H1 (cell line): Measurements from ENCODE around the gene CDR2. TPM values are rescaled to one million over a fixed set of nuclear protein-coding genes. Genes with fewer than 3 reads are reported as not detected.

Experiments used
- JUND ChIP-seq: IDR thresholded peaks from 2 replicates; pipeline ENCODE4 v1.6.1; 2011; ENCODE audit warnings: mild to moderate bottlenecking, improper control_type of control experiment, low read length
- KDM4A ChIP-seq: IDR thresholded peaks from one replicate; pipeline ENCODE4 v1.7.1; 2012; ENCODE audit warnings: low read depth, mild to moderate bottlenecking, moderate library complexity, low read length, inconsistent platforms; ENCODE audit not compliant: severe bottlenecking
- KDM5A ChIP-seq: fragments of 200-600 bp; IDR thresholded peaks from 2 replicates; pipeline ENCODE4 v1.7.1; 2012; ENCODE audit warnings: mild to moderate bottlenecking, low read length, inconsistent platforms, mixed read lengths
- RFX5 ChIP-seq: IDR thresholded peaks from 2 replicates; pipeline ENCODE4 v1.6.1; 2011; ENCODE audit warnings: low read depth, low read length, improper control_type of control experiment, borderline replicate concordance
- TAF7 ChIP-seq: optimal IDR thresholded peaks from 2 replicates; pipeline ENCODE3; 2011; ENCODE audit warnings: low read depth, mild to moderate bottlenecking, inconsistent platforms, low read length, moderate library complexity, borderline replicate concordance
- polyA plus RNA-seq, 7 experiments: library from polyadenylated mRNA; depleted of rRNA in 3 of 7; stranded (reverse) in 5 of 7; unstranded in 2 of 7; fragments of >200 nt in 5 of 7; fragments of 200-250 nt in 2 of 7; gene quantifications; 1 replicate in 5 of 7; 2 replicates in 1 of 7; 4 replicates in 1 of 7; pipeline versions ENCODE4 v1.2.1 to v1.2.3, GENCODE V29; 2011 to 2013; ENCODE audit warnings: missing spikeins in 2 of 7, mixed read lengths in 2 of 7
- total RNA-seq: library from RNA; stranded (reverse); fragmentation: NEBNext Ultra II Directional; extraction: Animal tissue kit (Norgen Biotek cat#: 25700); gene quantifications from 2 replicates; pipeline ENCODE4 v1.2.1, GENCODE V29; 2021
- TF ChIP-seq, protein P1 (sequence below): fragments of 300-600 bp; sonication (generic); IDR thresholded peaks from 2 replicates; pipeline ENCODE4 v1.7.1; 2012; ENCODE audit warnings: low read length, moderate library complexity, mild to moderate bottlenecking, inconsistent platforms; ENCODE audit not compliant: insufficient replicate concordance
- TF ChIP-seq, protein P2 (sequence below): IDR thresholded peaks from 2 replicates; pipeline ENCODE4 v1.6.1; 2012; ENCODE audit warnings: inconsistent platforms

The CDR2 gene
- total and polyA plus RNA-seq, 2 of the 8 experiments (the other 6 are each of a cell fraction or from before 2014, with no cell fraction given) = 16.3 to 34.9 TPM

DNA sequence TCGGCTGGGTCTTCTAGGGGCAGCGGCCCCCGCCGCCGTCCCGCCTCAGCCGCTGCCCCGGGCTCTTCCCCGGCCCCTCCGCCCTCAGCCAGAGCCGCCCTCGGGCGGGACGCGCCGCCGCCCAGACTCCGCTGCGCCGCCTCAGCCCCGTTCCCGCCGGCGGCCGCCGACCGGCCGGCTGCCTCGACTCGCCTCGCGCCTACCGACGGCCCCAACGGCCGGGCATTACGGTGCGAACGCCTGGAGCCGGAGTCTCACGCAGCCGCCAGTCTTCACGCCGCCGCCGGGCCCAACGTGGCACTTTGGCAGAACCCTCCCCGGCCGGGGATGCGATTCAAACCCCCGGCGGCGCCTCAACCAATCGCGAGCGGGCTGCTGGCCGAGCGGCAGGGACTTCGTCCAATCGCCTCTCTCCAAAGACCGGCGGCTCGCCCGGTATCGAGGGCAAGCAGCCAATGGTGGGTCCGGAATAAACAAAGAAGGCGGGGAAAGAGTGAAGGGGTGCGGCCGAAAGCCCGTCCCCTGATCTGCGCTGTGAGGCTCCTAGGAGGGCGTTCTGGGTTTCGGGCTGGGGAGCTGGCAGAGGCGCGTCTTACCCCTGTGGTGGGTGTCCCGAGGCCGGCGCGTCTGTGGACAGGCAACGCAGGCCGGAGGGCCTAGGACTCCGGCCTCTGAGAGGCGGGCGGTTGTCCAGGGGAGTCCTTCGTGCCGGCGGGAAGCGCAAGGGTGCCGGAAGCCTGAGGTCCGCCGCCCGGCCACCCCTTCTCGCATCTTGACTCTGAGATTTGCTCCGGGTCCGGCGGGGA is at the start of gene CDR2 (continued):
- TF ChIP-seq, protein P1, sequence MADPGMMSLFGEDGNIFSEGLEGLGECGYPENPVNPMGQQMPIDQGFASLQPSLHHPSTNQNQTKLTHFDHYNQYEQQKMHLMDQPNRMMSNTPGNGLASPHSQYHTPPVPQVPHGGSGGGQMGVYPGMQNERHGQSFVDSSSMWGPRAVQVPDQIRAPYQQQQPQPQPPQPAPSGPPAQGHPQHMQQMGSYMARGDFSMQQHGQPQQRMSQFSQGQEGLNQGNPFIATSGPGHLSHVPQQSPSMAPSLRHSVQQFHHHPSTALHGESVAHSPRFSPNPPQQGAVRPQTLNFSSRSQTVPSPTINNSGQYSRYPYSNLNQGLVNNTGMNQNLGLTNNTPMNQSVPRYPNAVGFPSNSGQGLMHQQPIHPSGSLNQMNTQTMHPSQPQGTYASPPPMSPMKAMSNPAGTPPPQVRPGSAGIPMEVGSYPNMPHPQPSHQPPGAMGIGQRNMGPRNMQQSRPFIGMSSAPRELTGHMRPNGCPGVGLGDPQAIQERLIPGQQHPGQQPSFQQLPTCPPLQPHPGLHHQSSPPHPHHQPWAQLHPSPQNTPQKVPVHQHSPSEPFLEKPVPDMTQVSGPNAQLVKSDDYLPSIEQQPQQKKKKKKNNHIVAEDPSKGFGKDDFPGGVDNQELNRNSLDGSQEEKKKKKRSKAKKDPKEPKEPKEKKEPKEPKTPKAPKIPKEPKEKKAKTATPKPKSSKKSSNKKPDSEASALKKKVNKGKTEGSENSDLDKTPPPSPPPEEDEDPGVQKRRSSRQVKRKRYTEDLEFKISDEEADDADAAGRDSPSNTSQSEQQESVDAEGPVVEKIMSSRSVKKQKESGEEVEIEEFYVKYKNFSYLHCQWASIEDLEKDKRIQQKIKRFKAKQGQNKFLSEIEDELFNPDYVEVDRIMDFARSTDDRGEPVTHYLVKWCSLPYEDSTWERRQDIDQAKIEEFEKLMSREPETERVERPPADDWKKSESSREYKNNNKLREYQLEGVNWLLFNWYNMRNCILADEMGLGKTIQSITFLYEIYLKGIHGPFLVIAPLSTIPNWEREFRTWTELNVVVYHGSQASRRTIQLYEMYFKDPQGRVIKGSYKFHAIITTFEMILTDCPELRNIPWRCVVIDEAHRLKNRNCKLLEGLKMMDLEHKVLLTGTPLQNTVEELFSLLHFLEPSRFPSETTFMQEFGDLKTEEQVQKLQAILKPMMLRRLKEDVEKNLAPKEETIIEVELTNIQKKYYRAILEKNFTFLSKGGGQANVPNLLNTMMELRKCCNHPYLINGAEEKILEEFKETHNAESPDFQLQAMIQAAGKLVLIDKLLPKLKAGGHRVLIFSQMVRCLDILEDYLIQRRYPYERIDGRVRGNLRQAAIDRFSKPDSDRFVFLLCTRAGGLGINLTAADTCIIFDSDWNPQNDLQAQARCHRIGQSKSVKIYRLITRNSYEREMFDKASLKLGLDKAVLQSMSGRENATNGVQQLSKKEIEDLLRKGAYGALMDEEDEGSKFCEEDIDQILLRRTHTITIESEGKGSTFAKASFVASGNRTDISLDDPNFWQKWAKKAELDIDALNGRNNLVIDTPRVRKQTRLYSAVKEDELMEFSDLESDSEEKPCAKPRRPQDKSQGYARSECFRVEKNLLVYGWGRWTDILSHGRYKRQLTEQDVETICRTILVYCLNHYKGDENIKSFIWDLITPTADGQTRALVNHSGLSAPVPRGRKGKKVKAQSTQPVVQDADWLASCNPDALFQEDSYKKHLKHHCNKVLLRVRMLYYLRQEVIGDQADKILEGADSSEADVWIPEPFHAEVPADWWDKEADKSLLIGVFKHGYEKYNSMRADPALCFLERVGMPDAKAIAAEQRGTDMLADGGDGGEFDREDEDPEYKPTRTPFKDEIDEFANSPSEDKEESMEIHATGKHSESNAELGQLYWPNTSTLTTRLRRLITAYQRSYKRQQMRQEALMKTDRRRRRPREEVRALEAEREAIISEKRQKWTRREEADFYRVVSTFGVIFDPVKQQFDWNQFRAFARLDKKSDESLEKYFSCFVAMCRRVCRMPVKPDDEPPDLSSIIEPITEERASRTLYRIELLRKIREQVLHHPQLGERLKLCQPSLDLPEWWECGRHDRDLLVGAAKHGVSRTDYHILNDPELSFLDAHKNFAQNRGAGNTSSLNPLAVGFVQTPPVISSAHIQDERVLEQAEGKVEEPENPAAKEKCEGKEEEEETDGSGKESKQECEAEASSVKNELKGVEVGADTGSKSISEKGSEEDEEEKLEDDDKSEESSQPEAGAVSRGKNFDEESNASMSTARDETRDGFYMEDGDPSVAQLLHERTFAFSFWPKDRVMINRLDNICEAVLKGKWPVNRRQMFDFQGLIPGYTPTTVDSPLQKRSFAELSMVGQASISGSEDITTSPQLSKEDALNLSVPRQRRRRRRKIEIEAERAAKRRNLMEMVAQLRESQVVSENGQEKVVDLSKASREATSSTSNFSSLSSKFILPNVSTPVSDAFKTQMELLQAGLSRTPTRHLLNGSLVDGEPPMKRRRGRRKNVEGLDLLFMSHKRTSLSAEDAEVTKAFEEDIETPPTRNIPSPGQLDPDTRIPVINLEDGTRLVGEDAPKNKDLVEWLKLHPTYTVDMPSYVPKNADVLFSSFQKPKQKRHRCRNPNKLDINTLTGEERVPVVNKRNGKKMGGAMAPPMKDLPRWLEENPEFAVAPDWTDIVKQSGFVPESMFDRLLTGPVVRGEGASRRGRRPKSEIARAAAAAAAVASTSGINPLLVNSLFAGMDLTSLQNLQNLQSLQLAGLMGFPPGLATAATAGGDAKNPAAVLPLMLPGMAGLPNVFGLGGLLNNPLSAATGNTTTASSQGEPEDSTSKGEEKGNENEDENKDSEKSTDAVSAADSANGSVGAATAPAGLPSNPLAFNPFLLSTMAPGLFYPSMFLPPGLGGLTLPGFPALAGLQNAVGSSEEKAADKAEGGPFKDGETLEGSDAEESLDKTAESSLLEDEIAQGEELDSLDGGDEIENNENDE = no peak
- TF ChIP-seq, protein P2, sequence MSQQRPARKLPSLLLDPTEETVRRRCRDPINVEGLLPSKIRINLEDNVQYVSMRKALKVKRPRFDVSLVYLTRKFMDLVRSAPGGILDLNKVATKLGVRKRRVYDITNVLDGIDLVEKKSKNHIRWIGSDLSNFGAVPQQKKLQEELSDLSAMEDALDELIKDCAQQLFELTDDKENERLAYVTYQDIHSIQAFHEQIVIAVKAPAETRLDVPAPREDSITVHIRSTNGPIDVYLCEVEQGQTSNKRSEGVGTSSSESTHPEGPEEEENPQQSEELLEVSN = peak; percentile 28; the same call in 1 of the 2 replicates
- TF ChIP-seq RFX5 (no peak), KDM5A (no peak), KDM4A (peak; percentile 65), JUND (no peak), TAF7 (peak; percentile 62)
